ENCODE measurements around the gene ATP6AP1.
A peak's percentile ranks its signal among the peaks of the same experiment; 100 is the strongest.

Gene ATP6AP1

GRCh38 chrX:154486052-154486395 lies 57.5 kb downstream of the ATP6AP1 start:
- peak; percentile 47 to 59 for DNase-seq
- no peak for TF ChIP-seq GATA1 (IDR thresholded peaks at IDR 0.05; ENCODE audit: low read depth, low read length)
- no peak for TF ChIP-seq POLR2A (IDR thresholded peaks at IDR 0.05; ENCODE audit: low read length)
